Activated effector memory CD4-positive, alpha-beta T cell treated with Interleukin-2 at 50 U/mL for 16 hours (primary cell): ENCODE data around the gene TUBG2.

ENCODE experiments used
- DNase-seq: peaks from one replicate; pipeline ENCODE4 v3.0.0-alpha.2; 2020

The TUBG2 gene

GRCh38 chr17:42677921-42678781 is 19.1 kb downstream of the TUBG2 start:
- DNase-seq: peak; percentile 73

GRCh38 chr17:42678951-42679491 is 19.9 kb downstream of the TUBG2 start:
- no peak for DNase-seq

GRCh38 chr17:42679492-42680330 is 20.6 kb downstream of the TUBG2 start:
- DNase-seq: peak; percentile 69

DNA sequence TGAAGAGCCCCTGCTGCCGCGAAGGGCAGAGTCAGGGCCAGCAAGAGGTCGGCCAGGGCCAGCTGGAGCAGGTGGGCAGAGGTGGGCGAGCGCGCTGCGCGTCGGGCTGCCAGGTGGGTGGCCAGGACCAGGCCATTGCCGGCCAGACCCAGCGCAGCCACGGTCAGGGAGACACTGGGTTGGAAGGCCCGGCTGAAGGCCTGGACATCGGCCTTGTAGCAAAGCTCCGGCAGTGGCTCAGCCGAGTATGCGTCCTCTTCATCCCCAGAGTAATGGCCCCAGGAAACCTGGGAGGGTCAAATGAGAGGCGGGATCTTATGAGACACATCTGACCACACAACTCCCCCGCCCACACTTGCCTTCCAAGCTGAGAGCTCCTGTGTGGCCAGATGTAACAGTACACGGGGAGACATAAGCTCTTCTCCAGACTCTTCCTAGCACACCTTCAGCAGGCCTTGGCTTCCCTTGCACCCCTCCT is 21.3 kb downstream of the TUBG2 start:
- no peak for DNase-seq

GRCh38 chr17:42681976-42682721 is 23.1 kb downstream of the TUBG2 start, which contains the start of gene CNTNAP1:
TSS of gene CNTNAP1 (plus strand) at chr17:42682531. CDS start at chr17:42682830, 299 bp downstream.
- no peak for DNase-seq

DNA sequence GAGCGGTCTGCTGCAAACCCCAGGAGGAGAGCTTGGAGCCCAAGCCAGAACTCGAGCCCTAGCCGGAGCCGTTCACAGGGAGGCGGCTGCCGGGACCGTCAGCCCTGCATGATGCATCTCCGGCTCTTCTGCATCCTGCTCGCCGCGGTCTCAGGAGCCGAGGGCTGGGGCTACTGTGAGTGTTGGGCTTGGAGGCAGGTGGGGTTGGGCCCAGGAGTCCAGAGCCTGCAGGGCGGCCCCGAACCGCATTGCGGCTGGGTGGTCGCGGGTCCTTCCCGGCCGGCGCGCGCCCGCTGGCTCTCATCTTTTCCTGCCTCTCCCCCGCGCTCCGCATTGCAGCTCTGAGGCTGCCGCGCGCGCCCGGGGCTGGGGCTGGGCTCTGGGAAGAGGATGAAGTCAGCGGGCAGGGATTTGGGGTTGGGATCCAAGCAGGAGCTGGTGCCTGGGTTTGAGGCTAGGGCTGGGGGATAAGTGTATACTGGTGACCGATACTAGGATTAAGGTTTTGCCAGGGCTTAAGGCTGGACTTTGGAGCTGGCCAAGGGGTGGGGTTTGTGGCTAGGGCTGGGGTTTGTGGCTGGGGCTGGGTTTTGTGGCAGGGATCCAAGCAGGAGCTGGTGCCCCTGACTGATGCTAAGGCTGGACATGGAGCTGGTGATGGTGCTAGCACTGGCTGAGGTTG is 23.8 kb downstream of the TUBG2 start:
- no peak for DNase-seq

GRCh38 chr17:42683407-42684034 is 24.4 kb downstream of the TUBG2 start:
- DNase-seq: no peak

DNA sequence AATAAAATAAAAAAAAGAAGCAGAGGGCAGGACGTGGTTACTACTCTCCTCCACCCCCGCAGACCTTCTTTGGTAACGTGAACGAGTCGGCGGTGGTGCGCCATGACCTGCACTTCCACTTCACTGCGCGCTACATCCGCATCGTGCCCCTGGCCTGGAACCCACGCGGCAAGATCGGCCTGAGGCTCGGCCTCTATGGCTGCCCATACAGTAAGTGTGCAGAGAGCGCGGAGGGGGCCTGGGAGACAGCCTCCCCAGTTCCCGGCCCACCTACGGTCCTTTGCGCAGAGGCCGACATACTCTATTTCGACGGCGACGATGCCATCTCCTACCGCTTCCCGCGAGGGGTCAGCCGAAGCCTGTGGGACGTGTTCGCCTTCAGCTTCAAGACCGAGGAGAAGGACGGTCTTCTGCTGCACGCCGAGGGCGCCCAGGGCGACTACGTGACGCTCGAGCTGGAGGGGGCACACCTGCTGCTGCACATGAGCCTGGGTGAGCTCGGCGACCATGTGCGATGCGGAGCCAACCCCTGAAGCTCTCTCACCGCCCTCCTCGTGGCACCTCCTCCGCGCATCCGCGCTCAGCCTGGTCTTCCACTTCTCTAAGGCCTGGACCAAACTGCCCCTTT is 26.0 kb downstream of the TUBG2 start:
- no peak for DNase-seq

DNA sequence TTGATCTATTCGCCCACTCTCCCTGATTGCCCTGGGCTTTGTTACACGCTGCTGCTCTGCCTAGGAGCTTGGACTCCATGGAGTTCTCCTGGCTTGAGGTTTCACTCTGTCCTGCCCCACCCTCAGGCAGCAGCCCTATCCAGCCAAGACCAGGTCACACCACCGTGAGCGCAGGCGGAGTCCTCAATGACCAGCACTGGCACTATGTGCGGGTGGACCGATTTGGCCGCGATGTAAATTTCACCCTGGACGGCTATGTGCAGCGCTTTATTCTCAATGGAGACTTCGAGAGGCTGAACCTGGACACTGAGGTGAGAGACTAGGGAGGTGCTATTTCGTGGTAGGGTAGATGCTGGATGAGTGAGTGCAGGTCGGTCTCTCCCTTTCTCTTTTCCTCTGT is 26.7 kb downstream of the TUBG2 start:
- no peak for DNase-seq

DNA sequence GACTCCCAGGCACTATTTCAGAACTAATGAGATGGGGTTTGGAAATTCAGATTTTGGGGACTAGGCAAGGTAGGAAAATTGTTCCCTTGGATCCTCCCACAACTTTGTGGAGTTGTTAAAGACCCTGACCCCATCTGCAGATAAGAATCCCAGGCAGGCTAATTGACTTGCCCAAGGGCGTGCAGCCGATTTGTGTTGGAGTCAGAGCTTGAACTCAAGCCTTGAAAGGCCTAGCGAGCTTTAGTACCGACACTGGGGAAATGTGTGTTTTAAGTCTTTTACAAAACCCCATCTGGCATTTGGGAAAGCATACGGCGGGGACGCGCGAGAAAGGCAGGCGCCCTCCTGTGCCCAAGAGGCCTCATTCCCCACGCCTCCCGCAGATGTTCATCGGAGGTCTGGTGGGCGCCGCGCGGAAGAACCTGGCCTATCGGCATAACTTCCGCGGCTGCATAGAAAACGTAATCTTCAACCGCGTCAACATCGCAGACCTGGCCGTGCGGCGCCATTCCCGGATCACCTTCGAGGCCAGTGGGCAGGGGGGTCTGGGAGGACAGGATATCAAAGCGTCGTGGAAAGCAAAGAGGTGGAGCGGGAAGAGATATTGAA is 27.5 kb downstream of the TUBG2 start:
- DNase-seq: no peak

DNA sequence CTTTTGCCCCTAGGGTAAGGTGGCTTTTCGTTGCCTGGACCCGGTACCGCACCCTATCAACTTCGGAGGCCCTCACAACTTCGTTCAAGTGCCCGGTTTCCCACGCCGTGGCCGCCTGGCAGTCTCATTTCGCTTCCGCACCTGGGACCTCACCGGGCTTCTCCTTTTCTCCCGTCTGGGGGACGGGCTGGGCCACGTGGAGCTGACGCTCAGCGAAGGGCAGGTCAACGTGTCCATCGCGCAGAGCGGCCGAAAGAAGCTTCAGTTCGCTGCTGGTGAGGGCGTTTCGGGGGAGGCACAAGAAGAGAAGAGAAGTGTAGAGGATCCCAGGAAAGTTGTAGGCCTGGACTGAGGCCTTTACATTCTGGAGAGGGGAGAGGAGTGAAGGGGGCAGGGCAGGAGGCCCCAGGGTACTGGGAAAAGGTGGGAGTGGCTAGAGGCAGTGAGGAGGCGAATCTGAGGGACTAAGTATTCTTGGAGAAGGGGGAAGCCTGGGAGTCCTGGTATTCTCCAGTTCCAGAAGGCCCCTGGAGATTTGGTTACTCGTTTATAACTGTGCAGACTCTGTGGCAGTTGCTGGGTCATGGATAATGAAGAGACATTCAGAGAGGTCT is 28.7 kb downstream of the TUBG2 start:
- DNase-seq: no peak

- no peak for DNase-seq
These were observed 31.5 kb downstream of the TUBG2 start for GRCh38 chr17:42690596-42690995.

DNA sequence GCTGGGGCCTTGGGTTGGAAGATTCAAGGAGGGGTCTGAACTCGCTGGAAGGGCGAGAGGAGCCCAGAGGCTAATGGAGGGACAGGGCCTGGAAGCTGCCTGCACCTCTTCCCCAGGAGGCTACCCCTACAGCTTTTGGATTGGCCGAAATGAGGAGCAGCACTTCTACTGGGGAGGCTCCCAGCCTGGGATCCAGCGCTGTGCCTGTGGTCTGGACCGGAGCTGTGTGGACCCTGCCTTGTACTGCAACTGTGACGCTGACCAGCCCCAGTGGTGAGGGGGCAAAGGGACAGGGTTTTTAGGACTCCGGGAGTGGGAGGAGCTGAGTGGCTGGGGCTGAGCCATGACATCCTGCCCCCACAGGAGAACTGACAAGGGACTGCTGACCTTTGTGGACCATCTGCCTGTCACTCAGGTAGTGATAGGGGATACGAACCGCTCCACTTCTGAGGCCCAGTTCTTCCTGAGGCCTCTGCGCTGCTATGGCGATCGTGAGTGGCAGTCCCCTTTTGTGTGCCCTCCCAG is 32.0 kb downstream of the TUBG2 start:
- DNase-seq: no peak

DNA sequence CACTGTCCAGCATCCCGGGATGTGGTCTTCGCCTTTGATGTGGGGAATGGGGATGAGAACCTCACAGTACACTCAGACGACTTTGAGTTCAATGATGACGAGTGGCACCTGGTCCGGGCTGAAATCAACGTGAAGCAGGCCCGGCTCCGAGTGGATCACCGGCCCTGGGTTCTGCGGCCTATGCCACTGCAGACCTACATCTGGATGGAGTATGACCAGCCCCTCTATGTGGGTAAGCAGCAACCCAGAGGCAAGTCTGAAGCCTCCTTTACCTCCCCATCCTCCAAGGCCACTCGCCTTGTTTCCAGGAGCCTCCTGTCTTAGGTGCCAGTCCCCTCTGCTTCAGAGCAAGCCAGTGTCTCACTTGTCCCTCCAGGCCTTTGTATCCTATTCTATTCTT is 33.4 kb downstream of the TUBG2 start:
- no peak for DNase-seq

DNA sequence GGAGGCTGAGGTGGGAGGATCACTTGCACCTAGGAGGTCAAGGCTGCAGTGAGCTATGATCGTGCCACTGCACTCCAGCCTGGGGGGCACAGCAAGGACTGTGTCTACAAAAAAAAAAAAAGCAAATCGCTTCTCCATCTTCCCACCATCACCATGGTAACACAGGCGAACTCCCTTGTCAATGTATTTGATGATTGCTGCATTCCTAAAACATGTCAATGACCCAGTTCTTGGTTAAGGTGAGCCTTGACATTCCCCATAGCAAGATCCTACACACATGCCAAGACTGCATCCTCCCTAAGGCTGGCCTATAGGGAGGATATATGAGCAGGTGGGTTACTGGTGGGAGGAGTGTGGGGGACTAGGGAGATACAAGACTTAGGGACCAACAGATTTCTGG is 35.4 kb downstream of the TUBG2 start:
- DNase-seq: no peak

DNA sequence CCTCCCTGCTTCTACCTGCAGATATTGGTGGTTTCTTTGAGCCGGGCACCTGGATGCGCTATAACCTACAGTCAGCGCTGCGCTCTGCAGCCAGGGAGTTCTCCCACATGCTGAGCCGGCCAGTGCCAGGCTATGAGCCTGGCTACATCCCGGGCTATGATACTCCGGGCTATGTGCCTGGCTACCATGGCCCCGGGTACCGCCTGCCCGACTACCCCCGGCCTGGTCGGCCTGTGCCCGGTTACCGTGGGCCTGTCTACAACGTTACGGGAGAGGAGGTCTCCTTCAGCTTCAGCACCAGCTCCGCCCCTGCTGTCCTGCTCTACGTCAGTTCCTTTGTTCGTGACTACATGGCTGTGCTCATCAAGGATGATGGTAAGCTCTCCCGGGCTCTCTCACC is 36.4 kb downstream of the TUBG2 start:
- no peak for DNase-seq

GRCh38 chr17:42697108-42697811 is 38.2 kb downstream of the TUBG2 start:
- DNase-seq: no peak

- no peak for DNase-seq
These were observed 39.8 kb downstream of the TUBG2 start for GRCh38 chr17:42698736-42699414.

DNA sequence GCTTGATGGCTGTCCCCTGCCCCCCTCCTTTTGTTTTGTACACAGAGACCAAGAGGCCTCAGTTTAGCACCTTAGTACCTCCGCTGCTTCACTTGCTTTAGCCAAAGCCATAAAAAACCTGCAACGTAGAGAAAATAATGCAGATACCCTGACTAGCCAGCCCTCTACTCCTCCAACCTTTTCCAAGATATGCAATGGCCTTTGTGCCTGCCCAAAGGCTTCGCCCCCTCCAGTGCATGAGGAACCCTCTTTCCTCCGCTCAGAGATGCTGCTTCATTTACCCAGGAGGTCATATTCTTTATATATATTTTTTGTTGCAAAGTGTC is 40.3 kb downstream of the TUBG2 start:
- no peak for DNase-seq
